ENCODE data around the gene NOP10. TPM values are rescaled to one million over a fixed set of nuclear protein-coding genes. Genes with fewer than 3 reads are reported as not detected.

NOP10 gene
- total and polyA plus RNA-seq, 2 of the 13 experiments (the other 11 are each of a cell fraction or from before 2014, with no cell fraction given), result 239 to 369 TPM

DNA sequence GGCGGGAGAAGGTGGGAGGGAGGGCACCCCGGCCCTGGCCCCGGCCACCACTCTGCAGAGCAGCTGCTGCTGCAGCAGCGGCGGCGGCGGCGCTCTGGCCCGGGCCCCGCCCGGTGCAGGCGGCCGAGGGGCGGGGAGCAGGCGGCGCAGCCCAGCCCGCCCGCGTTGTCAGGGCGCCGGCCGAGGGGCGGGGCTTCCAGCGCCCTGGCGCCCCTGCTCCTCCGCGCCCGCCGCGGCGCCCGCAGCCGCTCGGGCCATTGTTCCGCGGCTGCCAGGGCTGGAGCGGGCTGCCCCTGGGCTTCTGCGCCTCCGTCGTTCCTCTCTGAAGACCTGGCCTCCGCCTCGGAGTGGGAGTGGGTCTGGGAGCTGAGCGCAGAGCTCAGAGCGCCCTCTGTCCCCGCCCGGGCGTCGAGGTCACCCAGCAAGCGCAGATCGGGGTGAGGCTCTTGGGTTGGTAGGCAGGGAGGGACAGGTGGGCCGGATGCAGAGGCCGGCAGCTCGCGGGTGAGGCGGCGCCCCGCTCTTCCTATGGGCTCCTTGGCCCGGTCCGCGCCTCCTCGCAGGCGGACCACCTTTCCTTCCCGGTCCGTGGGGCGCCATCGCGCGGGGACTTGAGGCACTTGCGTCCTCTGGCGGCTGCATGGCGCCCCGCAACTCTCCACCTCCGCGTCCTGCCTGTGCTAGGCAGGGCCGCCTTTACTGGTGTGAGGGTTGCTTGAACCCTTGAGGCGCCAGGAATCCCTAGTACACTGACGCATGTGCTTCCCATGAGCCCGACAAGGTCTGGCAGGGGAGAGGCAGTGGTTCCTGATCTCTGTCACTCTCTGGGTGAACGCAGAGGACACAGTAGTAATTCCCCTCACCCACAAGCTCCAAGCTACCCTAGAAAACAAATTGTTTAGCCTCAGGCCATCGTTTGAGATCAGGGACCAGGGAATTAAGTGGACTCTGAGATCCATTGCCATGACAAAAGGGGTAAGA is 24.5 kb upstream of the NOP10 start, which contains the start of gene LPCAT4 (continued):
- TF ChIP-seq AHR (CRISPR knock-in tag; IDR thresholded peaks at IDR 0.05) (no peak), ZNF547 (CRISPR knock-in tag; IDR thresholded peaks at IDR 0.05) (peak; percentile 92), AGO2 (optimal IDR thresholded peaks at IDR 0.05; ENCODE audit: low read depth, low read length) (peak; percentile 66), EHMT2 (IDR thresholded peaks at IDR 0.05; ENCODE audit: borderline replicate concordance, low read depth, low read length) (no peak), ZNF576 (CRISPR knock-in tag; IDR thresholded peaks at IDR 0.05) (no peak), ZBTB1 (CRISPR knock-in tag; IDR thresholded peaks at IDR 0.05; ENCODE audit: borderline replicate concordance) (no peak), CCAR2 (optimal IDR thresholded peaks at IDR 0.05; ENCODE audit: low read depth, low read length) (no peak), ZXDC (CRISPR knock-in tag; IDR thresholded peaks at IDR 0.05) (no peak), ZBTB38 (CRISPR knock-in tag; IDR thresholded peaks at IDR 0.05) (peak; percentile 64), U2AF2 (IDR thresholded peaks at IDR 0.05; ENCODE audit: low read depth, low read length) (no peak), ARID4A (CRISPR knock-in tag; IDR thresholded peaks at IDR 0.05; ENCODE audit: borderline replicate concordance) (peak; percentile 86)
- TF ChIP-seq, protein P1, sequence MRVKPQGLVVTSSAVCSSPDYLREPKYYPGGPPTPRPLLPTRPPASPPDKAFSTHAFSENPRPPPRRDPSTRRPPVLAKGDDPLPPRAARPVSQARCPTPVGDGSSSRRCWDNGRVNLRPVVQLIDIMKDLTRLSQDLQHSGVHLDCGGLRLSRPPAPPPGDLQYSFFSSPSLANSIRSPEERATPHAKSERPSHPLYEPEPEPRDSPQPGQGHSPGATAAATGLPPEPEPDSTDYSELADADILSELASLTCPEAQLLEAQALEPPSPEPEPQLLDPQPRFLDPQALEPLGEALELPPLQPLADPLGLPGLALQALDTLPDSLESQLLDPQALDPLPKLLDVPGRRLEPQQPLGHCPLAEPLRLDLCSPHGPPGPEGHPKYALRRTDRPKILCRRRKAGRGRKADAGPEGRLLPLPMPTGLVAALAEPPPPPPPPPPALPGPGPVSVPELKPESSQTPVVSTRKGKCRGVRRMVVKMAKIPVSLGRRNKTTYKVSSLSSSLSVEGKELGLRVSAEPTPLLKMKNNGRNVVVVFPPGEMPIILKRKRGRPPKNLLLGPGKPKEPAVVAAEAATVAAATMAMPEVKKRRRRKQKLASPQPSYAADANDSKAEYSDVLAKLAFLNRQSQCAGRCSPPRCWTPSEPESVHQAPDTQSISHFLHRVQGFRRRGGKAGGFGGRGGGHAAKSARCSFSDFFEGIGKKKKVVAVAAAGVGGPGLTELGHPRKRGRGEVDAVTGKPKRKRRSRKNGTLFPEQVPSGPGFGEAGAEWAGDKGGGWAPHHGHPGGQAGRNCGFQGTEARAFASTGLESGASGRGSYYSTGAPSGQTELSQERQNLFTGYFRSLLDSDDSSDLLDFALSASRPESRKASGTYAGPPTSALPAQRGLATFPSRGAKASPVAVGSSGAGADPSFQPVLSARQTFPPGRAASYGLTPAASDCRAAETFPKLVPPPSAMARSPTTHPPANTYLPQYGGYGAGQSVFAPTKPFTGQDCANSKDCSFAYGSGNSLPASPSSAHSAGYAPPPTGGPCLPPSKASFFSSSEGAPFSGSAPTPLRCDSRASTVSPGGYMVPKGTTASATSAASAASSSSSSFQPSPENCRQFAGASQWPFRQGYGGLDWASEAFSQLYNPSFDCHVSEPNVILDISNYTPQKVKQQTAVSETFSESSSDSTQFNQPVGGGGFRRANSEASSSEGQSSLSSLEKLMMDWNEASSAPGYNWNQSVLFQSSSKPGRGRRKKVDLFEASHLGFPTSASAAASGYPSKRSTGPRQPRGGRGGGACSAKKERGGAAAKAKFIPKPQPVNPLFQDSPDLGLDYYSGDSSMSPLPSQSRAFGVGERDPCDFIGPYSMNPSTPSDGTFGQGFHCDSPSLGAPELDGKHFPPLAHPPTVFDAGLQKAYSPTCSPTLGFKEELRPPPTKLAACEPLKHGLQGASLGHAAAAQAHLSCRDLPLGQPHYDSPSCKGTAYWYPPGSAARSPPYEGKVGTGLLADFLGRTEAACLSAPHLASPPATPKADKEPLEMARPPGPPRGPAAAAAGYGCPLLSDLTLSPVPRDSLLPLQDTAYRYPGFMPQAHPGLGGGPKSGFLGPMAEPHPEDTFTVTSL (CRISPR knock-in tag; IDR thresholded peaks at IDR 0.05; ENCODE audit: borderline replicate concordance), result no peak
